Measurements from ENCODE around the gene PRODH2. TPM values are rescaled to one million over a fixed set of nuclear protein-coding genes. Genes with fewer than 3 reads are reported as not detected.

The PRODH2 gene
- total and polyA plus RNA-seq, 10 of the 15 experiments (the other 5 are each of a cell fraction or from before 2014, with no cell fraction given) = 0.07 TPM; not detected in 9

DNA sequence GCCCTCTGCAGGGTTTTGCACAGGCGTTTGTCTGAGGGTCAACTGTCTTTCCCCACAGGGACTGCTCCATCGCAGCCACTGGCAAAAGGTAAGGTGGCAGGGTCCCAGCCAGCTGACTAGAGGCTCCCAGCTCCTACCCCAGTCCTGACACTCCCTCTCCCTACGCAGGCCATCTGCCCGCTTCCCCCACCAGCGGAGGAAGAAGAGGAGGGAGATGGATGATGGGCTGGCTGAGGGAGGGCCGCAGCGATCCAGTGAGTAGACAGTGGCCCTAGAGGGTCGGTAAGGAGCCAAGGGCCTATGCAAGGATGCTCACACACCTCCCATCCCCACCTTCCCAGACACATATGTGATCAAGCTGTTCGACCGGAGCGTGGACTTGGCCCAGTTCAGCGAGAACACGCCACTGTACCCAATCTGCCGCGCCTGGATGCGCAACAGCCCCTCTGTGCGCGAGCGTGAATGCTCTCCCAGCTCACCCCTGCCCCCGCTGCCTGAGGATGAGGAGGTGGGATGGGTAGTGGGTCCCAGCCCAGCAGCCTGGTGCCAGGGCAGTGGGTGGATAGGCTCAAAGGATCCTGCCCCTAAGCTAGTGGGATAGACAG, 59.8 kb downstream of the PRODH2 start (continued):
- TF ChIP-seq, protein P1, sequence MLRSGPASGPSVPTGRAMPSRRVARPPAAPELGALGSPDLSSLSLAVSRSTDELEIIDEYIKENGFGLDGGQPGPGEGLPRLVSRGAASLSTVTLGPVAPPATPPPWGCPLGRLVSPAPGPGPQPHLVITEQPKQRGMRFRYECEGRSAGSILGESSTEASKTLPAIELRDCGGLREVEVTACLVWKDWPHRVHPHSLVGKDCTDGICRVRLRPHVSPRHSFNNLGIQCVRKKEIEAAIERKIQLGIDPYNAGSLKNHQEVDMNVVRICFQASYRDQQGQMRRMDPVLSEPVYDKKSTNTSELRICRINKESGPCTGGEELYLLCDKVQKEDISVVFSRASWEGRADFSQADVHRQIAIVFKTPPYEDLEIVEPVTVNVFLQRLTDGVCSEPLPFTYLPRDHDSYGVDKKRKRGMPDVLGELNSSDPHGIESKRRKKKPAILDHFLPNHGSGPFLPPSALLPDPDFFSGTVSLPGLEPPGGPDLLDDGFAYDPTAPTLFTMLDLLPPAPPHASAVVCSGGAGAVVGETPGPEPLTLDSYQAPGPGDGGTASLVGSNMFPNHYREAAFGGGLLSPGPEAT (IDR thresholded peaks at IDR 0.05; ENCODE audit: low read depth) = no peak
- no peak for TF ChIP-seq MXI1 (IDR thresholded peaks at IDR 0.05; ENCODE audit: low read depth, low read length)
- no peak for TF ChIP-seq HDAC2 (IDR thresholded peaks at IDR 0.05)
- TF ChIP-seq SMC3 (IDR thresholded peaks at IDR 0.05; ENCODE audit: borderline replicate concordance, low read length) = no peak
- TF ChIP-seq, protein P2, sequence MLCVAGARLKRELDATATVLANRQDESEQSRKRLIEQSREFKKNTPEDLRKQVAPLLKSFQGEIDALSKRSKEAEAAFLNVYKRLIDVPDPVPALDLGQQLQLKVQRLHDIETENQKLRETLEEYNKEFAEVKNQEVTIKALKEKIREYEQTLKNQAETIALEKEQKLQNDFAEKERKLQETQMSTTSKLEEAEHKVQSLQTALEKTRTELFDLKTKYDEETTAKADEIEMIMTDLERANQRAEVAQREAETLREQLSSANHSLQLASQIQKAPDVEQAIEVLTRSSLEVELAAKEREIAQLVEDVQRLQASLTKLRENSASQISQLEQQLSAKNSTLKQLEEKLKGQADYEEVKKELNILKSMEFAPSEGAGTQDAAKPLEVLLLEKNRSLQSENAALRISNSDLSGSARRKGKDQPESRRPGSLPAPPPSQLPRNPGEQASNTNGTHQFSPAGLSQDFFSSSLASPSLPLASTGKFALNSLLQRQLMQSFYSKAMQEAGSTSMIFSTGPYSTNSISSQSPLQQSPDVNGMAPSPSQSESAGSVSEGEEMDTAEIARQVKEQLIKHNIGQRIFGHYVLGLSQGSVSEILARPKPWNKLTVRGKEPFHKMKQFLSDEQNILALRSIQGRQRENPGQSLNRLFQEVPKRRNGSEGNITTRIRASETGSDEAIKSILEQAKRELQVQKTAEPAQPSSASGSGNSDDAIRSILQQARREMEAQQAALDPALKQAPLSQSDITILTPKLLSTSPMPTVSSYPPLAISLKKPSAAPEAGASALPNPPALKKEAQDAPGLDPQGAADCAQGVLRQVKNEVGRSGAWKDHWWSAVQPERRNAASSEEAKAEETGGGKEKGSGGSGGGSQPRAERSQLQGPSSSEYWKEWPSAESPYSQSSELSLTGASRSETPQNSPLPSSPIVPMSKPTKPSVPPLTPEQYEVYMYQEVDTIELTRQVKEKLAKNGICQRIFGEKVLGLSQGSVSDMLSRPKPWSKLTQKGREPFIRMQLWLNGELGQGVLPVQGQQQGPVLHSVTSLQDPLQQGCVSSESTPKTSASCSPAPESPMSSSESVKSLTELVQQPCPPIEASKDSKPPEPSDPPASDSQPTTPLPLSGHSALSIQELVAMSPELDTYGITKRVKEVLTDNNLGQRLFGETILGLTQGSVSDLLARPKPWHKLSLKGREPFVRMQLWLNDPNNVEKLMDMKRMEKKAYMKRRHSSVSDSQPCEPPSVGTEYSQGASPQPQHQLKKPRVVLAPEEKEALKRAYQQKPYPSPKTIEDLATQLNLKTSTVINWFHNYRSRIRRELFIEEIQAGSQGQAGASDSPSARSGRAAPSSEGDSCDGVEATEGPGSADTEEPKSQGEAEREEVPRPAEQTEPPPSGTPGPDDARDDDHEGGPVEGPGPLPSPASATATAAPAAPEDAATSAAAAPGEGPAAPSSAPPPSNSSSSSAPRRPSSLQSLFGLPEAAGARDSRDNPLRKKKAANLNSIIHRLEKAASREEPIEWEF (IDR thresholded peaks at IDR 0.05; ENCODE audit: insufficient replicate concordance, low read depth, low read length) = no peak
- TF ChIP-seq, protein P3, sequence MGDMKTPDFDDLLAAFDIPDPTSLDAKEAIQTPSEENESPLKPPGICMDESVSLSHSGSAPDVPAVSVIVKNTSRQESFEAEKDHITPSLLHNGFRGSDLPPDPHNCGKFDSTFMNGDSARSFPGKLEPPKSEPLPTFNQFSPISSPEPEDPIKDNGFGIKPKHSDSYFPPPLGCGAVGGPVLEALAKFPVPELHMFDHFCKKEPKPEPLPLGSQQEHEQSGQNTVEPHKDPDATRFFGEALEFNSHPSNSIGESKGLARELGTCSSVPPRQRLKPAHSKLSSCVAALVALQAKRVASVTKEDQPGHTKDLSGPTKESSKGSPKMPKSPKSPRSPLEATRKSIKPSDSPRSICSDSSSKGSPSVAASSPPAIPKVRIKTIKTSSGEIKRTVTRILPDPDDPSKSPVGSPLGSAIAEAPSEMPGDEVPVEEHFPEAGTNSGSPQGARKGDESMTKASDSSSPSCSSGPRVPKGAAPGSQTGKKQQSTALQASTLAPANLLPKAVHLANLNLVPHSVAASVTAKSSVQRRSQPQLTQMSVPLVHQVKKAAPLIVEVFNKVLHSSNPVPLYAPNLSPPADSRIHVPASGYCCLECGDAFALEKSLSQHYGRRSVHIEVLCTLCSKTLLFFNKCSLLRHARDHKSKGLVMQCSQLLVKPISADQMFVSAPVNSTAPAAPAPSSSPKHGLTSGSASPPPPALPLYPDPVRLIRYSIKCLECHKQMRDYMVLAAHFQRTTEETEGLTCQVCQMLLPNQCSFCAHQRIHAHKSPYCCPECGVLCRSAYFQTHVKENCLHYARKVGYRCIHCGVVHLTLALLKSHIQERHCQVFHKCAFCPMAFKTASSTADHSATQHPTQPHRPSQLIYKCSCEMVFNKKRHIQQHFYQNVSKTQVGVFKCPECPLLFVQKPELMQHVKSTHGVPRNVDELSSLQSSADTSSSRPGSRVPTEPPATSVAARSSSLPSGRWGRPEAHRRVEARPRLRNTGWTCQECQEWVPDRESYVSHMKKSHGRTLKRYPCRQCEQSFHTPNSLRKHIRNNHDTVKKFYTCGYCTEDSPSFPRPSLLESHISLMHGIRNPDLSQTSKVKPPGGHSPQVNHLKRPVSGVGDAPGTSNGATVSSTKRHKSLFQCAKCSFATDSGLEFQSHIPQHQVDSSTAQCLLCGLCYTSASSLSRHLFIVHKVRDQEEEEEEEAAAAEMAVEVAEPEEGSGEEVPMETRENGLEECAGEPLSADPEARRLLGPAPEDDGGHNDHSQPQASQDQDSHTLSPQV (IDR thresholded peaks at IDR 0.05) = no peak
- TF ChIP-seq SMAD5 (IDR thresholded peaks at IDR 0.05; ENCODE audit: low read depth) = no peak
- no peak for TF ChIP-seq ZNF24 (IDR thresholded peaks at IDR 0.05)
- TF ChIP-seq, protein P4, sequence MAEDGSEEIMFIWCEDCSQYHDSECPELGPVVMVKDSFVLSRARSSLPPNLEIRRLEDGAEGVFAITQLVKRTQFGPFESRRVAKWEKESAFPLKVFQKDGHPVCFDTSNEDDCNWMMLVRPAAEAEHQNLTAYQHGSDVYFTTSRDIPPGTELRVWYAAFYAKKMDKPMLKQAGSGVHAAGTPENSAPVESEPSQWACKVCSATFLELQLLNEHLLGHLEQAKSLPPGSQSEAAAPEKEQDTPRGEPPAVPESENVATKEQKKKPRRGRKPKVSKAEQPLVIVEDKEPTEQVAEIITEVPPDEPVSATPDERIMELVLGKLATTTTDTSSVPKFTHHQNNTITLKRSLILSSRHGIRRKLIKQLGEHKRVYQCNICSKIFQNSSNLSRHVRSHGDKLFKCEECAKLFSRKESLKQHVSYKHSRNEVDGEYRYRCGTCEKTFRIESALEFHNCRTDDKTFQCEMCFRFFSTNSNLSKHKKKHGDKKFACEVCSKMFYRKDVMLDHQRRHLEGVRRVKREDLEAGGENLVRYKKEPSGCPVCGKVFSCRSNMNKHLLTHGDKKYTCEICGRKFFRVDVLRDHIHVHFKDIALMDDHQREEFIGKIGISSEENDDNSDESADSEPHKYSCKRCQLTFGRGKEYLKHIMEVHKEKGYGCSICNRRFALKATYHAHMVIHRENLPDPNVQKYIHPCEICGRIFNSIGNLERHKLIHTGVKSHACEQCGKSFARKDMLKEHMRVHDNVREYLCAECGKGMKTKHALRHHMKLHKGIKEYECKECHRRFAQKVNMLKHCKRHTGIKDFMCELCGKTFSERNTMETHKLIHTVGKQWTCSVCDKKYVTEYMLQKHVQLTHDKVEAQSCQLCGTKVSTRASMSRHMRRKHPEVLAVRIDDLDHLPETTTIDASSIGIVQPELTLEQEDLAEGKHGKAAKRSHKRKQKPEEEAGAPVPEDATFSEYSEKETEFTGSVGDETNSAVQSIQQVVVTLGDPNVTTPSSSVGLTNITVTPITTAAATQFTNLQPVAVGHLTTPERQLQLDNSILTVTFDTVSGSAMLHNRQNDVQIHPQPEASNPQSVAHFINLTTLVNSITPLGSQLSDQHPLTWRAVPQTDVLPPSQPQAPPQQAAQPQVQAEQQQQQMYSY (CRISPR knock-in tag; IDR thresholded peaks at IDR 0.05) = no peak
